Endothelial cell of coronary artery (primary cell): ENCODE data around the gene DHRS2. TPM values are rescaled to one million over a fixed set of nuclear protein-coding genes. Genes with fewer than 3 reads are reported as not detected.

ENCODE experiments used
- total RNA-seq: library from RNA; depleted of rRNA; stranded (reverse); fragments of >200 nt; gene quantifications from 2 replicates; pipeline ENCODE4 v1.2.3, GENCODE V29; 2014

Gene DHRS2, protein sequence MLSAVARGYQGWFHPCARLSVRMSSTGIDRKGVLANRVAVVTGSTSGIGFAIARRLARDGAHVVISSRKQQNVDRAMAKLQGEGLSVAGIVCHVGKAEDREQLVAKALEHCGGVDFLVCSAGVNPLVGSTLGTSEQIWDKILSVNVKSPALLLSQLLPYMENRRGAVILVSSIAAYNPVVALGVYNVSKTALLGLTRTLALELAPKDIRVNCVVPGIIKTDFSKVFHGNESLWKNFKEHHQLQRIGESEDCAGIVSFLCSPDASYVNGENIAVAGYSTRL
- 0.09 TPM in 1 of 2 replicates, not detected in the other for total RNA-seq

DNA sequence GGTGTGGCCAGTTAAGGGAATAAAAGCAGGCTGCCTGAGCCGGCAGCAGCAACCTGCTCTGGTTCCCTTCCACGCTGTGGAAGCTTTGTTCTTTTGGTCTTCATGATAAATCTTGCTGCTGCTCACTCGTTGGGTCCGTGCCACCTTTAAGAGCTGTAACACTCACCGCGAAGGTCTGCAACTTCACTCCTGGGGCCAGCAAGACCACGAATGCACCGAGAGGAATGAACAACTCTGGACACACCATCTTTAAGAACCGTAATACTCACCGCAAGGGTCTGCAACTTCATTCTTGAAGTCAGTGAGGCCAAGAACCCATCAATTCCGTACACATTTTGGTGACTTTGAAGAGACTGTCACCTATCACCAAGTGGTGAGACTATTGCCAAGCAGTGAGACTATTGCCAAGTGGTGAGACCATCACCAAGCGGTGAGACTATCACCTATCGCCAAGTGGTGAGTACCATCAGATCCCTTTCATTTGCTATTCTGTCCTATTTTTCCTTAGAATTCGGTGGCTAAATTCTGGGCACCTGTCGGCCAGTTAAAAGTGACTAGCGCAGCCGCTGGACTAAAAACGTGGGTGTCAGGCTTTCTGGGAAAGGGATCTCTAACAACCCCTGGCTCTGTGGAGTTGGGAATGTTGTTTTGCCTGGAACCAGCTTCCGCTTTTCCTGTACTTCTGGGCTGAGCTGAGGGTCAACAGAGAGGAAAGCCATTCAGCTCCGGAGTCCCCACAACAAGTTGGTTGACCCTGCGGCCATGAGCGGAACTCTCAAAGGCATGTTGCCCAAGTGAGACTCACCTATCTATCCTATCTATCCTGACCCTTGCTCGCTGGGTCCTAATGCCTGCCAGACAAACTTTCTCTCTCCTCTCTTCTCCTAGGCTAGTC lies at the start of gene DHRS2:
TSS of gene DHRS2 (plus strand) at position 48 of the 895 bp plus-strand sequence. CDS start 2,501 bp downstream, outside the sequence.

Other genes starting within 250 kb of the DHRS2 start
- not detected in 2 replicates for gene MYH6, start 228.1 kb upstream of the DHRS2 start, total RNA-seq
- not detected in 2 replicates for gene MYH7, start 200.7 kb upstream of the DHRS2 start, total RNA-seq
- gene NGDN, start 166.7 kb upstream of the DHRS2 start, total RNA-seq, result 56.5 and 56.8 TPM in 2 replicates
- gene ZFHX2, start 84.6 kb upstream of the DHRS2 start, total RNA-seq, result 0.27 and 0.38 TPM in 2 replicates
- gene THTPA, start 80.1 kb upstream of the DHRS2 start, total RNA-seq, result 7.9 and 15.7 TPM in 2 replicates
- 4.9 and 13.3 TPM in 2 replicates for gene AP1G2, start 68.6 kb upstream of the DHRS2 start, total RNA-seq
- not detected in 2 replicates for gene JPH4, start 57.6 kb upstream of the DHRS2 start, total RNA-seq